HepG2 (cell line): Measurements from ENCODE around the gene NEURL2. TPM values are rescaled to one million over a fixed set of nuclear protein-coding genes. Genes with fewer than 3 reads are reported as not detected.

Experiments
- ELF1 ChIP-seq: sonication (generic); formaldehyde crosslinking; IDR thresholded peaks from 2 replicates; pipeline ENCODE4 v1.4.0; 2020; ENCODE audit warnings: missing genetic modification reagents
- ELF3 ChIP-seq: IDR thresholded peaks from 2 replicates; pipeline ENCODE4 v1.6.1; 2016; ENCODE audit warnings: missing genetic modification reagents, missing compliant biosample characterization
- GABPB1 ChIP-seq: IDR thresholded peaks from 2 replicates; pipeline ENCODE4 v1.6.1; 2016; ENCODE audit warnings: mild to moderate bottlenecking, missing genetic modification reagents, moderate library complexity, missing compliant biosample characterization
- HOXA3 ChIP-seq: sonication (generic); formaldehyde crosslinking; IDR thresholded peaks from 2 replicates; pipeline ENCODE4 v1.5.0; 2020; ENCODE audit warnings: missing genetic modification reagents
- KAT8 ChIP-seq: IDR thresholded peaks from 2 replicates; pipeline ENCODE4 v1.6.1; 2016; ENCODE audit warnings: missing genetic modification reagents, missing compliant biosample characterization
- MIER2 ChIP-seq: IDR thresholded peaks from 2 replicates; pipeline ENCODE4 v1.6.1; 2016; ENCODE audit warnings: missing biosample characterization, missing genetic modification reagents
- MTA1 ChIP-seq: sonication (generic); formaldehyde crosslinking; IDR thresholded peaks from 2 replicates; pipeline ENCODE4 v1.4.0; 2020; ENCODE audit warnings: missing genetic modification reagents, mild to moderate bottlenecking, borderline replicate concordance
- MZF1 ChIP-seq: sonication (generic); formaldehyde crosslinking; IDR thresholded peaks from 2 replicates; pipeline ENCODE4 v1.8.1; 2023; ENCODE audit warnings: mild to moderate bottlenecking, missing genetic modification reagents, borderline replicate concordance
- NR2F2 ChIP-seq: IDR thresholded peaks from 2 replicates; pipeline ENCODE4 v1.6.1; 2012; ENCODE audit warnings: low read depth, inconsistent platforms, borderline replicate concordance
- POLR2A ChIP-seq, 2 experiments: IDR thresholded peaks; 2 replicates each; pipeline ENCODE4 v1.6.1; 2011; ENCODE audit warnings: low read depth in 2 of 2, low read length in 2 of 2, mild to moderate bottlenecking in 1 of 2, moderate library complexity in 1 of 2; ENCODE audit not compliant: insufficient read depth in 1 of 2
- RELA ChIP-seq: sonication (generic); formaldehyde crosslinking; IDR thresholded peaks from 2 replicates; pipeline ENCODE4 v1.4.0; 2020; ENCODE audit warnings: missing genetic modification reagents
- SETDB1 ChIP-seq: sonication (generic); formaldehyde crosslinking; IDR thresholded peaks from 2 replicates; pipeline ENCODE4 v1.5.1; 2020; ENCODE audit warnings: missing genetic modification reagents, mild to moderate bottlenecking, borderline replicate concordance
- SMARCE1 ChIP-seq: fragments of 450-650 bp; IDR thresholded peaks from 2 replicates; pipeline ENCODE4 v1.6.1; 2017; ENCODE audit warnings: borderline replicate concordance
- TAF15 ChIP-seq: fragments of 200-400 bp; formaldehyde crosslinking; IDR thresholded peaks from one replicate; pipeline ENCODE4 v1.6.1; 2018; ENCODE audit warnings: mild to moderate bottlenecking, low read depth, low read length; ENCODE audit not compliant: poor library complexity, severe bottlenecking
- TFE3 ChIP-seq: IDR thresholded peaks from 2 replicates; pipeline ENCODE4 v1.6.1; 2016
- THYN1 ChIP-seq: sonication (generic); formaldehyde crosslinking; IDR thresholded peaks from 2 replicates; pipeline ENCODE4 v1.8.1; 2023; ENCODE audit warnings: low read depth, mild to moderate bottlenecking, moderate library complexity, missing genetic modification reagents, borderline replicate concordance
- ZFP91 ChIP-seq: sonication (generic); formaldehyde crosslinking; IDR thresholded peaks from 2 replicates; pipeline ENCODE4 v1.9.0; 2022; ENCODE audit warnings: missing genetic modification reagents, mild to moderate bottlenecking, borderline replicate concordance
- ZNF589 ChIP-seq: sonication (generic); formaldehyde crosslinking; conservative IDR thresholded peaks from 2 replicates; pipeline ENCODE4 v1.8.0; 2022; ENCODE audit warnings: mild to moderate bottlenecking, moderate library complexity, missing genetic modification reagents
- ZNF687 ChIP-seq: sonication (generic); formaldehyde crosslinking; IDR thresholded peaks from 2 replicates; pipeline ENCODE4 v1.5.1; 2020; ENCODE audit warnings: mild to moderate bottlenecking, missing genetic modification reagents, moderate library complexity
- ZNF749 ChIP-seq: sonication (generic); formaldehyde crosslinking; IDR thresholded peaks from 2 replicates; pipeline ENCODE4 v1.8.0; 2022; ENCODE audit warnings: mild to moderate bottlenecking, missing genetic modification reagents, moderate library complexity, borderline replicate concordance
- ZNF788 ChIP-seq: sonication (generic); formaldehyde crosslinking; IDR thresholded peaks from 2 replicates; pipeline ENCODE4 v1.5.0; 2020; ENCODE audit warnings: mild to moderate bottlenecking, missing genetic modification reagents, borderline replicate concordance
- ZNF850 ChIP-seq: sonication (generic); formaldehyde crosslinking; conservative IDR thresholded peaks from 2 replicates; pipeline ENCODE4 v1.9.0; 2021; ENCODE audit warnings: mild to moderate bottlenecking, missing genetic modification reagents
- polyA plus RNA-seq, 8 experiments: library from polyadenylated mRNA; depleted of rRNA in 3 of 8; stranded (reverse) in 7 of 8; unstranded in 1 of 8; fragments of >200 nt; fragmentation: Illumina TruSeq in 4 of 8; extraction: Trizol in 4 of 8; gene quantifications; 2 replicates each; pipeline versions ENCODE4 v1.2.1 to v1.2.3, GENCODE V29; 2011 to 2016; ENCODE audit warnings: low read depth in 4 of 8, missing spikeins in 1 of 8, mixed read lengths in 1 of 8; ENCODE audit not compliant: insufficient read depth in 1 of 8
- total RNA-seq, 5 experiments: library from RNA; depleted of rRNA; stranded (reverse); fragments of >200 nt; fragmentation: Illumina TruSeq; extraction: Trizol; gene quantifications; 2 replicates each; pipeline ENCODE4 v1.2.3, GENCODE V29; 2016; ENCODE audit warnings: low read depth in 1 of 5

NEURL2 gene
- total and polyA plus RNA-seq, 2 of the 13 experiments (the other 11 are each of a cell fraction or from before 2014, with no cell fraction given): 7.2 to 9.7 TPM

- TF ChIP-seq ZNF687 (CRISPR knock-in tag) (peak; percentile 33; the same call in 1 of the 2 replicates), ELF1 (CRISPR knock-in tag) (no peak), HOXA3 (CRISPR knock-in tag) (0 out of 2 replicates have a peak, but pooled peaks have one; percentile 12), RELA (CRISPR knock-in tag) (no peak), NR2F2 (no peak), POLR2A (IDR thresholded peaks at IDR 0.05; ENCODE audit: insufficient read depth in 1 of 2, low read depth in 2 of 2, low read length in 2 of 2) (peak; percentile 28 to 38; a peak in 2 of 4 replicates), GABPB1 (CRISPR knock-in tag) (no peak), TFE3 (CRISPR knock-in tag) (no peak), ZNF589 (CRISPR knock-in tag) (no peak), KAT8 (CRISPR knock-in tag) (no peak), ZNF788 (CRISPR knock-in tag) (no peak), MZF1 (CRISPR knock-in tag) (no peak), ZNF749 (CRISPR knock-in tag) (no peak), MTA1 (no peak; the same call in 1 of the 2 replicates), SETDB1 (CRISPR knock-in tag) (no peak), MIER2 (CRISPR knock-in tag) (no peak), TAF15 (no peak), SMARCE1 (no peak), ZNF850 (CRISPR knock-in tag) (no peak), ELF3 (CRISPR knock-in tag) (no peak), THYN1 (no peak), ZFP91 (no peak)
These were observed 2.3 kb downstream of the NEURL2 start (continued) for GRCh38 chr20:45888681-45889080.
